A549 (cell line): ENCODE results near the gene IDUA. TPM values are rescaled to one million over a fixed set of nuclear protein-coding genes. Genes with fewer than 3 reads are reported as not detected.

Experiments
- ATAC-seq, 2 experiments: fragments of 200-7000 bp in 1 of 2; fragments of >200 bp in 1 of 2; cut with Nextera tagmentation in 1 of 2; cut with Tn5 transposase in 1 of 2; 3 replicates each; pipeline versions ENCODE4 v1.8.0 to v1.9.1; 2018 to 2020; ENCODE audit warnings: mild to moderate bottlenecking in 1 of 2, moderate library complexity in 1 of 2
- CTCF ChIA-PET: fragments of 300-600 bp; sonication (Branson Sonifier 250); formaldehyde crosslinking; extraction: SDS; loops from one replicate; lab custom pipeline; 2021; ENCODE audit warnings: antibody characterized with exemption, inconsistent platforms; lab: Yijun Ruan, JAX
- POLR2A ChIA-PET: fragments of 350-600 bp; formaldehyde crosslinking; extraction: SDS; loops from one replicate; lab custom pipeline; 2021; ENCODE audit warnings: antibody characterized with exemption, inconsistent platforms; lab: Yijun Ruan, JAX
- DNase-seq, 2 experiments: peaks; one replicate each; pipeline versions ENCODE4 v3.0.0 to v3.0.0-alpha.2; 2011 to 2016; ENCODE audit warnings: low read depth in 1 of 2, low spot score in 1 of 2
- FAIRE-seq: peaks from 2 replicates; lab custom pipeline; 2011; peaks lifted over from hg19 to GRCh38; lab: Jason Lieb, UNC
- H3K27ac ChIP-seq, 2 experiments: fragments of >200 bp; sonication (Bioruptor Twin); formaldehyde crosslinking; 3 replicates each; pipeline ENCODE4 v1.5.1; 2016 to 2017
- H3K4me1 ChIP-seq: fragments of >200 bp; sonication (Bioruptor Twin); formaldehyde crosslinking; 3 replicates; pipeline ENCODE4 v1.6.1; 2016
- H3K4me2 ChIP-seq: fragments of >200 bp; sonication (Bioruptor Twin); formaldehyde crosslinking; 3 replicates; pipeline ENCODE4 v1.6.1; 2016
- H3K4me3 ChIP-seq: fragments of >200 bp; sonication (Bioruptor Twin); formaldehyde crosslinking; 3 replicates; pipeline ENCODE4 v1.5.1; 2016
- H3K9me3 ChIP-seq: fragments of >200 bp; sonication (Bioruptor Twin); formaldehyde crosslinking; 3 replicates; pipeline ENCODE4 v1.6.1; 2016
- BCL3 ChIP-seq: fragments of >200 bp; sonication (Bioruptor Twin); formaldehyde crosslinking; IDR thresholded peaks from 3 replicates; pipeline ENCODE4 v1.6.1; 2016
- BHLHE40 ChIP-seq: IDR thresholded peaks from 2 replicates; pipeline ENCODE4 v1.6.1; 2012; ENCODE audit warnings: low read depth, low read length, inconsistent platforms
- CHD2 ChIP-seq: fragments of 150-350 bp; IDR thresholded peaks from 2 replicates; pipeline ENCODE4 v1.6.1; 2014; ENCODE audit warnings: low read length; ENCODE audit not compliant: partially characterized antibody
- CHD4 ChIP-seq: fragments of 200-600 bp; sonication (generic); IDR thresholded peaks from 2 replicates; pipeline ENCODE4 v1.6.1; 2016; ENCODE audit warnings: antibody characterized with exemption, mild to moderate bottlenecking, borderline replicate concordance
- E2F6 ChIP-seq: IDR thresholded peaks from 2 replicates; pipeline ENCODE4 v1.6.1; 2012; ENCODE audit warnings: low read depth, borderline replicate concordance
- EHF ChIP-seq: fragments of 250-450 bp; sonication (Bioruptor Pico); IDR thresholded peaks from 2 replicates; pipeline ENCODE4 v1.5.0; 2020; ENCODE audit warnings: mild to moderate bottlenecking
- EHMT2 ChIP-seq: fragments of 200-600 bp; sonication (generic); IDR thresholded peaks from 2 replicates; pipeline ENCODE4 v1.6.1; 2016; ENCODE audit warnings: antibody characterized with exemption, low read depth, mild to moderate bottlenecking, moderate library complexity
- GATA3 ChIP-seq: IDR thresholded peaks from 2 replicates; pipeline ENCODE4 v1.6.1; 2012; ENCODE audit warnings: borderline replicate concordance
- HDAC2 ChIP-seq: fragments of 200-600 bp; sonication (generic); IDR thresholded peaks from 2 replicates; pipeline ENCODE4 v1.6.1; 2016
- HOXA7 ChIP-seq: fragments of 250-450 bp; sonication (Bioruptor Pico); IDR thresholded peaks from 2 replicates; pipeline ENCODE4 v1.5.0; 2020; ENCODE audit warnings: mild to moderate bottlenecking, moderate library complexity
- JUN ChIP-seq, 2 experiments: fragments of >200 bp; sonication (Bioruptor Twin); formaldehyde crosslinking; IDR thresholded peaks; 2 replicates in 1 of 2; 3 replicates in 1 of 2; pipeline ENCODE4 v1.6.1; 2016 to 2017
- KDM1A ChIP-seq: fragments of 200-600 bp; sonication (generic); IDR thresholded peaks from 2 replicates; pipeline ENCODE4 v1.6.1; 2016; ENCODE audit warnings: low read depth, mild to moderate bottlenecking
- MAFK ChIP-seq: fragments of 450-650 bp; IDR thresholded peaks from 2 replicates; pipeline ENCODE4 v1.6.1; 2014; ENCODE audit not compliant: partially characterized antibody
- MYC ChIP-seq: IDR thresholded peaks from 2 replicates; pipeline ENCODE4 v1.6.1; 2012; ENCODE audit warnings: mild to moderate bottlenecking, inconsistent platforms, low read length, improper control_type of control experiment, borderline replicate concordance
- NPAS2 ChIP-seq: fragments of 250-450 bp; sonication (Bioruptor Pico); IDR thresholded peaks from 2 replicates; pipeline ENCODE4 v1.8.0; 2022; ENCODE audit warnings: mild to moderate bottlenecking, moderate library complexity, borderline replicate concordance
- RARB ChIP-seq: fragments of 250-450 bp; sonication (Bioruptor Pico); IDR thresholded peaks from 2 replicates; pipeline ENCODE4 v1.8.0; 2021; ENCODE audit warnings: mild to moderate bottlenecking, moderate library complexity
- RCOR1 ChIP-seq: fragments of 150-350 bp; IDR thresholded peaks from 2 replicates; pipeline ENCODE4 v1.6.1; 2014; ENCODE audit warnings: antibody characterized with exemption, low read length, low read depth
- REST ChIP-seq: fragments of 200-600 bp; sonication (generic); IDR thresholded peaks from 2 replicates; pipeline ENCODE4 v1.6.1; 2016; ENCODE audit warnings: antibody characterized with exemption, mild to moderate bottlenecking, moderate library complexity
- SMC3 ChIP-seq: fragments of >200 bp; sonication (Bioruptor Twin); formaldehyde crosslinking; IDR thresholded peaks from 3 replicates; pipeline ENCODE4 v1.6.1; 2018; ENCODE audit warnings: inconsistent platforms
- TFCP2L1 ChIP-seq: fragments of 250-450 bp; sonication (Bioruptor Pico); IDR thresholded peaks from 2 replicates; pipeline ENCODE4 v1.5.0; 2021; ENCODE audit warnings: mild to moderate bottlenecking
- TP53 ChIP-seq: fragments of 250-450 bp; sonication (Bioruptor Pico); IDR thresholded peaks from 2 replicates; pipeline ENCODE4 v1.5.0; 2021; ENCODE audit warnings: mild to moderate bottlenecking, moderate library complexity
- ZFP36 ChIP-seq: fragments of 450-650 bp; IDR thresholded peaks from 2 replicates; pipeline ENCODE4 v1.6.1; 2014; ENCODE audit warnings: borderline replicate concordance; ENCODE audit not compliant: partially characterized antibody
- WGBS: methylation state at CpG from one replicate; pipeline ENCODE4 v1.1.6; 2017; ENCODE audit errors: missing lambda C conversion rate; 5-methylcytosine and 5-hydroxymethylcytosine counted together
- polyA plus RNA-seq, 4 experiments: library from polyadenylated mRNA; depleted of rRNA in 3 of 4; stranded (reverse); fragments of >200 nt; fragmentation: RNase III in 1 of 4; extraction: RNeasy Plus Mini Kit Qiagen cat#74134 plus additional on column Dnase treatment in 1 of 4; gene quantifications; 2 replicates in 3 of 4; 3 replicates in 1 of 4; pipeline ENCODE4 v1.2.3, GENCODE V29; 2011 to 2017

IDUA gene
- polyA plus RNA-seq, 2 of the 4 experiments (the other 2 are of a cell fraction): 3.1 to 19.4 TPM

GRCh38 chr4:1003271-1004070 lies 16.6 kb downstream of the IDUA start (continued):
- TF ChIP-seq REST (no peak), GATA3 (no peak)

GRCh38 chr4:1004071-1004418 lies 17.2 kb downstream of the IDUA start:
- no peak for ATAC-seq
- Histone ChIP-seq H3K27ac (no peak overlapping the region), H3K9me3 (no peaks in the 10 kb centered on the region), H3K4me2 (no peak overlapping the region), H3K4me3 (no peak overlapping the region), H3K4me1 (no peaks in the 10 kb centered on the region)
- 84% methylated on average over 11 of the region's 13 CpGs for WGBS
- no peak for FAIRE-seq
- TF ChIP-seq NPAS2 (CRISPR knock-in tag) (no peak), MYC (no peak), BCL3 (no peak), SMC3 (no peak)
- POLR2A ChIA-PET: no interaction called here
- DNase-seq: no peak
- CTCF ChIA-PET: no interaction called here

GRCh38 chr4:1004557-1005485 lies 18.0 kb downstream of the IDUA start:
- Histone ChIP-seq H3K9me3 (no peaks in the 10 kb centered on the region), H3K4me1 (no peaks in the 10 kb centered on the region), H3K4me2 (no peak overlapping the region), H3K4me3 (no peak overlapping the region), H3K27ac (no peak overlapping the region)
- WGBS: 72% methylated on average over 9 of the region's 25 CpGs
- ChIA-PET CTCF (no interaction called here), POLR2A (no interaction called here)
- ATAC-seq: no peak
- no peak for FAIRE-seq
- DNase-seq: no peak
- TF ChIP-seq BHLHE40: no peak
- TF ChIP-seq BCL3: no peak
- TF ChIP-seq MAFK: no peak
- no peak for TF ChIP-seq EHMT2
- TF ChIP-seq NPAS2 (CRISPR knock-in tag): no peak
- no peak for TF ChIP-seq JUN (IDR thresholded peaks at IDR 0.05)
- no peak for TF ChIP-seq KDM1A
- no peak for TF ChIP-seq TFCP2L1
- no peak for TF ChIP-seq HOXA7 (CRISPR knock-in tag)
- TF ChIP-seq ZFP36: no peak
- no peak for TF ChIP-seq E2F6
- TF ChIP-seq HDAC2: no peak
- no peak for TF ChIP-seq TP53 (CRISPR knock-in tag)
- TF ChIP-seq RARB (CRISPR knock-in tag): no peak
- TF ChIP-seq EHF: no peak
- TF ChIP-seq SMC3: no peak
- TF ChIP-seq RCOR1: no peak
- no peak for TF ChIP-seq CHD2
- no peak for TF ChIP-seq CHD4
- TF ChIP-seq, all 56 proteins: peak for 0
